ENCODE measurements around the gene WHRN. TPM values are rescaled to one million over a fixed set of nuclear protein-coding genes. Genes with fewer than 3 reads are reported as not detected.

Gene WHRN
- total and polyA plus RNA-seq, 2 of the 13 experiments (the other 11 are each of a cell fraction or from before 2014, with no cell fraction given), result 2.3 to 5.3 TPM

GRCh38 chr9:114456929-114457328 is 48.3 kb downstream of the WHRN start:
- ATAC-seq, result no peak
- BruUV-seq (replicated peaks), result no TSS peak
- Histone ChIP-seq H3K79me2 (ENCODE audit: insufficient read depth, low read length) (no peaks in the 10 kb centered on the region), H2AFZ (ENCODE audit: low read length) (no peak overlapping the region), H4K20me1 (ENCODE audit: insufficient read depth, low read length) (no peaks in the 10 kb centered on the region), H3K4me3 (replicated peaks in 1 of 3; ENCODE audit: insufficient read depth in 1 of 3, low read depth in 2 of 3, low read length in 3 of 3) (no peak overlapping the region), H3K9ac (ENCODE audit: insufficient read depth, low read depth, low read length) (no peak overlapping the region), H3K9me3 (ENCODE audit: low read length) (peaks cover 5% of the 10 kb centered on the region; the same call in 1 of the 2 replicates), H3K27ac (ENCODE audit: extremely low read length, insufficient read depth, low read length) (no peak overlapping the region), H3K27me3 (ENCODE audit: control insufficient read depth in 1 of 2, insufficient read depth in 2 of 2, low read length in 2 of 2) (no peaks in the 10 kb centered on the region), H3K36me3 (replicated peaks in 1 of 2; ENCODE audit: control insufficient read depth in 1 of 2, insufficient read depth in 2 of 2, low read length in 2 of 2) (no peaks in the 10 kb centered on the region), H3K4me1 (ENCODE audit: insufficient read depth, low read length) (peaks cover 14% of the 10 kb centered on the region), H3K4me2 (ENCODE audit: low read depth, low read length) (no peak overlapping the region)
- DNase-seq (ENCODE audit: low spot score), result no peak
- intact Hi-C loops (cut with micrococcal nuclease; ENCODE audit: unreplicated experiment) (no loop called here), in situ Hi-C loops (cut with HindIII; ENCODE audit: extremely low pct_ligation_motif_present, low pct_unique_long_range_greater_than_20kb) (no loop called here)
- TF ChIP-seq ZSCAN30 (CRISPR knock-in tag; IDR thresholded peaks at IDR 0.05), result no peak
- no peak for TF ChIP-seq NCOA2 (CRISPR knock-in tag; IDR thresholded peaks at IDR 0.05)
- TF ChIP-seq HMGXB4 (CRISPR knock-in tag; IDR thresholded peaks at IDR 0.05; ENCODE audit: borderline replicate concordance in 1 of 2, low read depth in 1 of 2), result no peak
- TF ChIP-seq ZNF740 (CRISPR knock-in tag; IDR thresholded peaks at IDR 0.05), result no peak
- TF ChIP-seq TFE3 (CRISPR knock-in tag; IDR thresholded peaks at IDR 0.05), result no peak
- no peak for TF ChIP-seq ZSCAN5A (CRISPR knock-in tag; IDR thresholded peaks at IDR 0.05; ENCODE audit: borderline replicate concordance)
- no peak for TF ChIP-seq ZNF20 (CRISPR knock-in tag; IDR thresholded peaks at IDR 0.05)
- TF ChIP-seq THRA (CRISPR knock-in tag; IDR thresholded peaks at IDR 0.05; ENCODE audit: borderline replicate concordance), result no peak
- TF ChIP-seq XRCC5 (optimal IDR thresholded peaks at IDR 0.05; ENCODE audit: low read length), result no peak
- TF ChIP-seq HOXD1 (CRISPR knock-in tag; IDR thresholded peaks at IDR 0.05), result no peak
- FAIRE-seq, result no peak
- WGBS (ENCODE audit: low lambda C conversion rate), result 38% methylated on average over 1 of the region's 1 CpG
- CTCF ChIA-PET (ENCODE audit: low intra/inter-chr PET ratio, low total read pairs), result no interaction called here
- POLR2A ChIA-PET, result no interaction called here

Data from HepG2 (cell line).